Stimulated activated CD8-positive, alpha-beta memory T cell treated with anti-CD3 and anti-CD28 coated beads, Interleukin-12 subunit alpha, Interleukin-12 subunit beta, amount 100 ng/mL, for 24 hours (primary cell): ENCODE results near the gene GLYR1.

ENCODE experiments used
- DNase-seq: peaks from one replicate; pipeline ENCODE4 v3.0.0-alpha.2; 2020; ENCODE audit errors: extremely low read depth

Gene GLYR1

GRCh38 chr16:4847774-4848587 lies 893 bp upstream of the GLYR1 start:
- no peak for DNase-seq

DNA sequence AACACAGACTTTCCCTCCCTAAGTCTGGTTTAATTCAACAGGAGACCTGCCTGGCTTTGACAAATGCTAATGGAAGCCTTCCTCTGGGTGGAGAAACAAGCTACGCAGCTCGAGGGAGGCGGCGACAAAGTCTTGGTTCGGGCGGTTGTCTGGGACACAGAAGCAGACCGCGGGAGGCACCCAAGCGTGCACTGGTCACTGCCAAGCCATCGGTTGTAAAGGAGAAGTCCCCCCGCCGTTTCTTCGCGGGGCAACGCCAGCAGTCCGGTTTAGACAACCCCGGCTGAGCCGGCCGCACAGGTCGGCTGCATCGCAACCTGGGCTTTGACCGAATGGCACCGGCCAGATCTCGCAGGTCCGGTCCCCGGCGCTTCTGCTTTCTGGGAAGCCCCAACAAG lies 586 bp downstream of the GLYR1 start:
- DNase-seq = no peak

GRCh38 chr16:4840984-4841383 lies 6.1 kb downstream of the GLYR1 start:
- no peak for DNase-seq

- DNase-seq = no peak
These were observed 7.1 kb downstream of the GLYR1 start for GRCh38 chr16:4839942-4840341.

- DNase-seq = no peak
These were observed 9.2 kb downstream of the GLYR1 start for GRCh38 chr16:4837733-4838501.

- DNase-seq = no peak
These were observed 10.4 kb downstream of the GLYR1 start for GRCh38 chr16:4836727-4837126.

DNA sequence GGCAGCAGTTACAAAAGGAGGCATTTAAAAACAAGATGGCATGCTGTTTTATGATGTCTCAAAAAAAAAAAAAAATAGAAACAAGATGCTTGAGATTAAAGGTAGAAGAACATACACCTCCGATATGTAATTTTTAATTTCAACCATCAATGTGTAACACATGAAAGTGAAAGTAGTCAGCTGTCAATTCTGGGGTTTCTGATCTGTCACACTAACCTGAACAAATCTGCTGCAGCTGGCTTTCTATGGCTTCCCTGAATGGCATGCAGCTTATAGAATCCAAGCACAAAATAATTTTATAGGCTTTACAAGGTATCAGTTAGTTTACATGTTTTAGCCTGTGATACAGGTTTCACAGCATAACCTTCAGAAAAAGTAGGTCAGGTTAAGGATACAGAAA lies 13.5 kb downstream of the GLYR1 start:
- DNase-seq = no peak

DNA sequence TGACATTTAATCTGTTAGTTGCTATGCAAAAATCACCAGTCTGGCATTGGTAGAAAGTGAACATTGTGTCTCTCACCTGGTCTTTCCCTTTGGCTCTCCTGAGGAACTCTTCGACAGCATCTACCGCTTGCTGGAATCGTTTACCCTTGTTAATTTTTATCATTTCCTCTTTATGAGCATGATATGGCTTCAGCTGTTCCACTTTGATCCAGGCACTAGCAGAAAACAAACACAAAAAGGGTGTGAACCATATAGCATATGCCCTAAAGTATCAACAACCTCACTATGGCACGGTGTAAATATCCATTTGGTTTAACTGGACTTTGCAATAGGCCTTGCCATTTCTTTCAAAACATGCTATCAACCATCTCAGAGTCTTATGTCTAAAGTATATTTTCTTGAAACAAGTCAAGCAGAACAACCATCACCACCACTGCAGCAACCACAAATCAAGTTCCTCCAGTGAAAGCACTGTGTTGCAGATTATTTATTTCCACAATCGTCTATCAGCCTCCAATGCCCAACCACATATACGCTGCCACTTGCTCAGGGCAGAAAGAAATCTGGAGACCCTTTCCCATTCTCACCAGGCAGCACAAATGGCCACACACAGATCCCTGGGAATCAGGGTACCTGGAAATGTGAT lies 14.3 kb downstream of the GLYR1 start:
- DNase-seq = no peak

GRCh38 chr16:4831616-4832015 lies 15.5 kb downstream of the GLYR1 start:
- no peak for DNase-seq

GRCh38 chr16:4830408-4830807 lies 16.7 kb downstream of the GLYR1 start:
- DNase-seq = no peak

GRCh38 chr16:4828567-4829321 lies 18.3 kb downstream of the GLYR1 start:
- no peak for DNase-seq

- DNase-seq = no peak
These were observed 20.1 kb downstream of the GLYR1 start for GRCh38 chr16:4826980-4827379.

GRCh38 chr16:4826526-4826925 lies 20.6 kb downstream of the GLYR1 start:
- no peak for DNase-seq

DNA sequence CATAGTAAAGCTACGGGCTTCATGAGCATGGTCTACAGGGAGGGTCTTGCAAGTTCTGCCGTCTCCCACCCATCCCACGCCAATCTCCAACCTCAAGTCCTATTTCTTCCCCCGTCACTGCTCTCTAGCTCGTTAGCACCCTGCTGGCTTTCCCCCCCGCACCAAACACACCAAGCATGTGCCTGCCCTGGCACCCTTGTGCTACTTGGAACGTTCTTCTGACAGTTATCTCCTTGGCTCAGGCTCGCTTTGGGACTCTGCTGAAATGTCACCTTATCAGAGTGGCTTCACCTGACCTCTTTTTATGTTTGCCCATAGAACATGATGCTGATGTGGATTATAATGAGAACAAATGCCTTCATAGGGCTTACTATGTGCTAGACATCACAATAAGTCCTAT lies 21.9 kb downstream of the GLYR1 start:
- no peak for DNase-seq

GRCh38 chr16:4820652-4821051 lies 26.4 kb downstream of the GLYR1 start:
- no peak for DNase-seq

- no peak for DNase-seq
These were observed 32.4 kb downstream of the GLYR1 start for GRCh38 chr16:4814542-4815173.

DNA sequence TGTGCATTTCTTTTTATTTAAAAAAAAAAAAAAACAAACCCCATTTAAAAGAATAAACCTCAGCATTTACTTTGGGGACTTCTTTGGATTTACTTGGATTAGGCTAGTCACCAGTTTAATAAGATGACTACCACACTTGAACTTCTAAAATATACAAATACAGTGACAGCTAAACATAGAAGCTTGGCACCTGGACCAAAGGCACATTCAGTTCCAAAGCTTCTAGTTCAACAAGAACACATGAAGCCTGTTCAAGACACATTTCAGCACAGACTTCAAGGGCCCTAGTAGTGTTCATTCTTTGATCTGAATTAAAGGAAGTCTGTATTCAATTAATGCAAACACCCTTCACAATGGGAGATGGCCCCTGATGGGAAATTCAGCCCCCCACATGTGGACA lies 33.0 kb downstream of the GLYR1 start:
- no peak for DNase-seq

DNA sequence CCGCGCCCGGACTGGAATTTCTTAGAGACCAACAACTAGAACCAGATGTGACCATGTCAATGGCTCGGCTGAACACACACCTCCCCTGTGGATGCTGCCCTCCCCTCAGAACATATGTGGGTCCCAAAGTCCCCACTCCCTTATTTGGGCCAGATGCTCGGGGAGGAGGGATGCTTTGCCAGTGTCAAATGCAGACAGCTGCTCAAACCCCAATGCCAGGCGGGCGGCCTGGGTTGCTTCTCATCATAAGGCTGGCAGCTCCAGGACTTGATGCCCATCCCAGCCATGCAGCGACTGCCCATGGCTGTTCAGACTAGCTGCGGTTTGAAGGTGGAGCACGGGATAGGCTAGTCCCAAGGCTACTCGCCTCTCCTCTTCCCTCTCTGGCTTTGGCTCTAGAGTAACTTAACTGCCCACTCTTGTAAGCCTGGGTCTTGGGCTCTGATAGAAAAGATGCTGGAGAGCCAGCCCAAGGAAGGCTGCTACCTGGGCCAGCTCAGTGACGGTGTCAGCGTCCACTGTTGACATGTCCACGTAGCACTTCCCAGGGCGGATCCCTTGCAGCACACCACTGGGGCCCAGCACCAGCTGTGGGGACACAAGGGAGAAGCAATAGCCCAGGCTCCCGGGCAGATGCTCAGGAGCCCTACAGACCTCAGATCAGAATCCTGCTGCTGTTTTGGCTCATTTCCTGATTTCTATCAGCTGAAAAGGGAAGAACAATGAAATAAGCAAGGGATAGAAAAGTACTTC lies 33.7 kb downstream of the GLYR1 start:
- no peak for DNase-seq

- no peak for DNase-seq
These were observed 35.3 kb downstream of the GLYR1 start for GRCh38 chr16:4811773-4812172.

GRCh38 chr16:4811242-4811641 lies 35.8 kb downstream of the GLYR1 start:
- DNase-seq = no peak

GRCh38 chr16:4806280-4806679 lies 40.8 kb downstream of the GLYR1 start:
- no peak for DNase-seq
